HUES48 (cell line): ENCODE results near the gene MYO1B.
A peak's percentile ranks its signal among the peaks of the same experiment; 100 is the strongest.

ENCODE experiments used
- H3K27ac ChIP-seq: one replicate; pipeline ENCODE4 v1.7.0; 2013; ENCODE audit warnings: low read depth, low read length, inconsistent platforms
- H3K27me3 ChIP-seq: 2 replicates; pipeline ENCODE4 v1.6.1; 2013; ENCODE audit warnings: mild to moderate bottlenecking, low read length; ENCODE audit not compliant: control insufficient read depth, insufficient read depth
- H3K36me3 ChIP-seq: 2 replicates; pipeline ENCODE4 v1.6.1; 2013; ENCODE audit warnings: low read length; ENCODE audit not compliant: control insufficient read depth, insufficient read depth
- H3K4me1 ChIP-seq: 2 replicates; pipeline ENCODE4 v1.6.1; 2013; ENCODE audit warnings: mild to moderate bottlenecking, low read length; ENCODE audit not compliant: control insufficient read depth, insufficient read depth
- H3K4me3 ChIP-seq: 2 replicates; pipeline ENCODE4 v1.5.1; 2013; ENCODE audit warnings: mild to moderate bottlenecking, low read depth, low read length
- H3K9ac ChIP-seq: 2 replicates; pipeline ENCODE4 v1.6.1; 2013; ENCODE audit warnings: mild to moderate bottlenecking, low read depth, low read length, moderate library complexity
- H3K9me3 ChIP-seq: 2 replicates; pipeline ENCODE4 v1.6.1; 2013; ENCODE audit warnings: low read length; ENCODE audit not compliant: control insufficient read depth, insufficient read depth

The MYO1B gene

DNA sequence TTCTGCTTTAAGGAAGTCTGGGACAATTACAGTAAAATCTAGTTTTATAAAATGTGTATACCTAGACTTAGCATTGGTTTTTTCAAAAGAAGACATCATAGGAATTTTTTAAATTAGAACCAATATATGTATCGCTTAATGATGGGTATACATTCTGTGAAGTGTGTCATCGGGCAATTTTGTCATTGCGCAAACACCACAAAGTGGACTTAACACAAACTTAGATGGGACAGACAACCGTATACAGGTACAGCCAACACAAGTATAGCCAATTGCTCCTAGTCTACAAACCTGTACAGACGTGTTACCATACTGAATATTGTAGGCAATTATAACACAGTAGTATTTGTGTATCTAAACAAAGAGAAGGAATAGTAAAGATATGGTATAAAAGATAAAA, 12.7 kb downstream of the MYO1B start:
- Histone ChIP-seq H3K4me1 (peaks cover 20% of the 10 kb centered on the region), H3K4me3 (no peak overlapping the region), H3K27ac (no peak overlapping the region), H3K36me3 (no peaks in the 10 kb centered on the region), H3K27me3 (no peaks in the 10 kb centered on the region), H3K9ac (no peak overlapping the region), H3K9me3 (no peaks in the 10 kb centered on the region)

- Histone ChIP-seq H3K27ac (no peak overlapping the region), H3K27me3 (no peaks in the 10 kb centered on the region), H3K4me3 (no peak overlapping the region), H3K4me1 (peaks cover 27% of the 10 kb centered on the region), H3K36me3 (no peaks in the 10 kb centered on the region), H3K9ac (no peak overlapping the region), H3K9me3 (no peaks in the 10 kb centered on the region)
These were observed 13.8 kb downstream of the MYO1B start for GRCh38 chr2:191258996-191259395.

- Histone ChIP-seq H3K27ac (no peak overlapping the region), H3K4me1 (peaks cover 39% of the 10 kb centered on the region), H3K27me3 (no peaks in the 10 kb centered on the region), H3K36me3 (no peaks in the 10 kb centered on the region), H3K9ac (no peak overlapping the region), H3K4me3 (no peak overlapping the region), H3K9me3 (no peaks in the 10 kb centered on the region)
These were observed 17.2 kb downstream of the MYO1B start for GRCh38 chr2:191262436-191262835.

GRCh38 chr2:191263050-191263449, 17.8 kb downstream of the MYO1B start:
- H3K27ac ChIP-seq, result no peak overlapping the region
- H3K4me1 ChIP-seq, result peaks cover 39% of the 10 kb centered on the region
- no peak overlapping the region for H3K9ac ChIP-seq
- H3K9me3 ChIP-seq, result no peaks in the 10 kb centered on the region
- H3K36me3 ChIP-seq, result no peaks in the 10 kb centered on the region
- no peaks in the 10 kb centered on the region for H3K27me3 ChIP-seq
- no peak overlapping the region for H3K4me3 ChIP-seq

DNA sequence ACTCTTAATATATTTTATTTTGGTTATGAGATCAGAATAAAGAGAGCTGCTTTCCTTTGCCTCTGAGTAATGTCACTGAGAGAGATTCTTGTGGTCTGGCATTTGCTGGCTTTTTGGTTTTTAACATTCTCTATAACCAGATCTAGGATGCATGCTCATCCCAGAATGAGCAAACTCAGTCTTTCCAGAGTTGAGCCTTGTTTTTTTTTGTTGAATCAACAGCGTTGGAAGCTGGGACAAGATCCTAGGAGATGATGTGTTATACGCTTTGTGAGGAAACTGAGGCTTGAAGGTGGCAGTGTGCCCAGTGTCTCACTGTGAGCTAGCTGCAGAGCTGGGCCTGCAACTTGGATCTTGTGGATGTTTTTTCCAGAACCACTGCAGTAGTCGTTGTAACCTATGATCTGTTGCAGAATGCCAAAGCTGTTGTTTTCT, 19.5 kb downstream of the MYO1B start:
- no peaks in the 10 kb centered on the region for H3K36me3 ChIP-seq
- no peaks in the 10 kb centered on the region for H3K9me3 ChIP-seq
- H3K9ac ChIP-seq, result no peak overlapping the region
- H3K4me1 ChIP-seq, result peaks cover 43% of the 10 kb centered on the region
- H3K27me3 ChIP-seq, result no peaks in the 10 kb centered on the region
- H3K27ac ChIP-seq, result no peak overlapping the region
- H3K4me3 ChIP-seq, result no peak overlapping the region

DNA sequence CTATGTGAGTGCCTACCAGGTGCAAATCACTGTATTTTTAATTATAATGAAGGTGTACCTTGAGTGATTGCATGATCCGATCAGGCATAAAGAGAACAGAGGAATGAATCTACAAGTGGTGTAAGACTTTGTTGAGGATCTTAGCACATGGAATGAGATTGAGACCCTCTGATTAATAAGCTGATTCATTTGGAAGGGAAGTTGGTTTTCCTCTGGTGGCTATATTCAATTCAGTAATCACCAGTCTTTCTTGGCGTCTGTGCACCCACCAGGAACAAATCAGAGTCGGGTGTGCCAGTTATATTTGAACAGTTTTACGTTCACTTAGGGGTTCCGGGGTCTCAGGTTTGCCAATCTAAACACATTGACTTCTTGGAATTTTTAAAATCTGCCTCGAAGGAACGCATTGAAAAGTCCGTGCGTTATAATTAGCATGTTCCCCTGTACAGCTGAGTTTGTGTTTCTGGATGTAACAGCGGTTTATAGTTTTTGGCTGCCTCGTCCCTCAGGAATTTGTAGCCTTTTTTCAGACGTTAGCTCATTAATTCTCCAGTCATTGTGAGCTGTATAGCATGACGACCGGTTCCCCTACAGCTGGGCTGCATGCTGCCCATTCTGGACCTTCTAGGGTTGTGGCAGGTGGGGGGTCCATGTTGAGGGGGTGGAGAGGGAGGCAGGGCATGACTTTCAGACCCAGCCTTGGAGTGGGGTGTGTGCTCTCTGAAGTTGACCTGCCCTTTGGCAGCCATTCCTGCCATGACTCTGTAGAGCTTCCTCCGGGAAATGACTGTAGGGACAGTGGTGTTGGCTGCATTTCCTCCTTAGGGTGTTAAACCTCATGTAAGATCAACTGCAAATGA, 20.3 kb downstream of the MYO1B start:
- Histone ChIP-seq H3K4me1 (peaks cover 52% of the 10 kb centered on the region), H3K9me3 (no peaks in the 10 kb centered on the region), H3K9ac (no peak overlapping the region), H3K27ac (no peak overlapping the region), H3K4me3 (no peak overlapping the region), H3K36me3 (no peaks in the 10 kb centered on the region), H3K27me3 (no peaks in the 10 kb centered on the region)

GRCh38 chr2:191266201-191266600, 21.0 kb downstream of the MYO1B start:
- Histone ChIP-seq H3K4me1 (peaks cover 53% of the 10 kb centered on the region), H3K9me3 (no peaks in the 10 kb centered on the region), H3K36me3 (no peaks in the 10 kb centered on the region), H3K27me3 (no peaks in the 10 kb centered on the region), H3K27ac (no peak overlapping the region), H3K9ac (no peak overlapping the region), H3K4me3 (no peak overlapping the region)

DNA sequence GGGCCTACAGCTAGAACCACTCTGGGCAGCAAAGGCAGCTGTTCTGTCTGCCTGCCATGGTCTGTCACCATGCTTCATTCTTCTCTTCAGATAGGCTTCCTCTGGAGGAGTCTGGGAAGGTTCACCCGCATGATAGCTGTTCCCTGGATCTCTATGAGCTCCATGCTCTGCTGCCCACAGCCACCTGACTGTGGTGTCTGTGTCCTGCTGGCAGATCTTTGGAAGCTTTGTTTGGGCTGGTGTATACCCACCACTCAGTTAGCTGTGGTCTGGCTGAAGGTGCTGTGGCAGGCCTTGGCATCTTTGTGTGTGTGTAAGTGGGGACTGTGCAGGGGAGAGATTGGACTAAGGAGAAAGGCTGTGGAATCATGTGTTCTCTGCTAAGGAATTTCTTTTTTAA, 23.4 kb downstream of the MYO1B start:
- H3K27ac ChIP-seq, result no peak overlapping the region
- peaks cover 47% of the 10 kb centered on the region for H3K4me1 ChIP-seq
- no peak overlapping the region for H3K4me3 ChIP-seq
- H3K9me3 ChIP-seq, result no peaks in the 10 kb centered on the region
- H3K27me3 ChIP-seq, result no peaks in the 10 kb centered on the region
- H3K36me3 ChIP-seq, result no peaks in the 10 kb centered on the region
- H3K9ac ChIP-seq, result no peak overlapping the region

DNA sequence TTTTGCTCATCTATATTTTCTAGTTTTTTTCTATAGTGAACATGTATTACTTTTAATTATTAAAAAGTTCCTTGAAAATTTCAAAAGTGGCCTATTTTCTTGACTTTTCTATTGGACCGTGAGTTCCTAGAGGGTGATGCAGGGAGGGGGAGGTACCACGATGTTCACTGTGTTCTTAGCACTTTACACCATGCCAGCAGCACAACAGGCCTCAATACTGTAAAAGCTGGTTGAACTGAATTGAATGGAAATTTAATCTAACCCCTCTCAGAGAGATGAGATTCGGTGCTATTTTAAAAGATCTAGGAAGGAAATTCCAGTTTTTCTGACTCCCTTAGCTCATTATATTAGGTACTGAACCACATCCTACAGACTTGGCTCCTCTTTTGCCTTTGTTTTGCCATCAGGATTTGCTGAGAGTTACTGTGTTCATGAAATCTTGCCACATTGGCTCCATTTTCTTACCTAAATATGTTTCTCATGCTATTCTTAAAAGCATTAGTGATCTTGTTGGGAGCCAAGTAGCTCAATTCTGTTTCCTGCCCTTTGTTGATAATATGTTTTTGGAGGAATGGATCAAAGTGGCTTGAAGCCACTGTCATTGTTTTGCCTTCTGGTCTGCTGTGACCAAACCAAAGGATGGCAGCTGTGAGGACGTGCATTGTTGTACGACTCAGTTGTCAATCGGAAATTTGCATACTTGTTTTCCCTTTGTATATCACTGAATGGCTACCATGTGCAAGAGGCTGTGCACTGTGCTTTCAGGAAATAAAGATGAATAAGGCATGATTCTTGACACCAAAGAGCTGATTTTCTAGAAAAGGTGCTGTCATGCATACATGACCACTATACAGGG, 25.3 kb downstream of the MYO1B start:
- Histone ChIP-seq H3K9me3 (no peaks in the 10 kb centered on the region), H3K9ac (no peak overlapping the region), H3K27me3 (no peaks in the 10 kb centered on the region), H3K4me1 (peaks cover 40% of the 10 kb centered on the region), H3K27ac (peak overlapping the region; percentile 3), H3K36me3 (no peaks in the 10 kb centered on the region), H3K4me3 (no peak overlapping the region)

GRCh38 chr2:191272064-191272463, 26.9 kb downstream of the MYO1B start:
- Histone ChIP-seq H3K36me3 (no peaks in the 10 kb centered on the region), H3K9me3 (no peaks in the 10 kb centered on the region), H3K9ac (no peak overlapping the region), H3K27ac (no peak overlapping the region), H3K4me3 (no peak overlapping the region), H3K27me3 (no peaks in the 10 kb centered on the region), H3K4me1 (peaks cover 26% of the 10 kb centered on the region)

DNA sequence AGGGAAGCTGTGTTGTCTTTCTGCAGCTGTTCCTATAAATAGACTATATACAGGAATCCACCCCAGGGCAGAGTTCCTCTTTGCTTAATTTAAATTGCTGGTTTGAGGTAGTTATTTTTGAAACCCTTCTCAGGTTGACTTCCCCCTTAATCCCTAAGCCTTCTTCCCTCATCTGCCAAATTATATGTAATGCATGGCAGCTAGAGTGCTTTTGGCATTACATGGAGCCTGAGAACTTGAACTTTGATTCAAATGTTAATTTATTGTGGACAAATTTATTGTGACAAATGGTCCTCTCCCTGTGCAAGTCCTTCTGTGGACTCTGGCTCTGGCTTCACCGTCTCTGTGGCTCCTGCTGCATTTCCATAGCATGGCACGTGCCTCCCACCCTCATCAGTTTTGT, 29.2 kb downstream of the MYO1B start:
- Histone ChIP-seq H3K4me1 (peaks cover 34% of the 10 kb centered on the region), H3K4me3 (no peak overlapping the region), H3K9me3 (no peaks in the 10 kb centered on the region), H3K27me3 (no peaks in the 10 kb centered on the region), H3K9ac (no peak overlapping the region), H3K36me3 (peaks cover 18% of the 10 kb centered on the region; the same call in 1 of the 2 replicates), H3K27ac (no peak overlapping the region)
